ENCODE results near the gene SMG9. TPM values are rescaled to one million over a fixed set of nuclear protein-coding genes. Genes with fewer than 3 reads are reported as not detected.

SMG9 gene
- polyA plus RNA-seq, 1 of the 3 experiments (the other 2 are of a cell fraction), result 24.3 TPM

- Histone ChIP-seq H4K20me1 (ENCODE audit: insufficient read depth) (no peaks in the 10 kb centered on the region), H3K9me3 (no peaks in the 10 kb centered on the region), H2AFZ (ENCODE audit: low read depth) (no peak overlapping the region), H3K9me2 (no peaks in the 10 kb centered on the region), H3K27me3 (ENCODE audit: insufficient read depth) (no peaks in the 10 kb centered on the region), H3K4me3 (ENCODE audit: low read depth in 2 of 2, low read length in 1 of 2) (no peak overlapping the region), H3K4me2 (no peak overlapping the region), H3K79me2 (ENCODE audit: insufficient read depth) (no peaks in the 10 kb centered on the region), H3F3A (replicated peaks; ENCODE audit: insufficient read depth) (peaks cover 41% of the 10 kb centered on the region), H3K27ac (ENCODE audit: low read depth in 2 of 2, low read length in 1 of 2) (peak overlapping the region in 1 of 2 experiments; percentile 94; a peak in 1 of 4 replicates), H3K4me1 (ENCODE audit: control insufficient read depth in 1 of 2, insufficient read depth in 2 of 2, low read depth in 1 of 2, low read length in 1 of 2) (peaks cover 0 to 35% of the 10 kb centered on the region in 2 experiments; a peak in 3 of 4 replicates), H3K36me3 (replicated peaks in 1 of 2; ENCODE audit: control insufficient read depth in 1 of 2, insufficient read depth in 2 of 2, low read length in 1 of 2) (no peaks in the 10 kb centered on the region), H3K9ac (no peak overlapping the region)
- ChIA-PET POLR2A (no interaction called here), CTCF (interaction anchor here (1.0 to 5.3 kb wide), 4 partner anchors 12 to 47 kb away, joined by 3 to 47 read pairs (median 11); no protein-coding TSS in a partner anchor)
- no peak for TF ChIP-seq ZBTB33 (IDR thresholded peaks at IDR 0.05; ENCODE audit: borderline replicate concordance, low read depth)
- no peak for TF ChIP-seq POLR2AphosphoS5 (IDR thresholded peaks at IDR 0.05; ENCODE audit: low read depth, low read length)
- no peak for TF ChIP-seq RAD21 (IDR thresholded peaks at IDR 0.05; ENCODE audit: low read length)
- TF ChIP-seq RCOR1 (IDR thresholded peaks at IDR 0.05; ENCODE audit: low read length), result no peak
- TF ChIP-seq TCF12 (IDR thresholded peaks at IDR 0.05), result no peak
- no peak for TF ChIP-seq FOXM1 (IDR thresholded peaks at IDR 0.05; ENCODE audit: low read depth)
- TF ChIP-seq PBX3 (IDR thresholded peaks at IDR 0.05), result no peak
- no peak for TF ChIP-seq MEF2A (IDR thresholded peaks at IDR 0.05; ENCODE audit: borderline replicate concordance, low read depth)
- TF ChIP-seq NFIC (IDR thresholded peaks at IDR 0.05; ENCODE audit: borderline replicate concordance), result no peak
- TF ChIP-seq YY1 (IDR thresholded peaks at IDR 0.05; ENCODE audit: low read depth), result no peak
- TF ChIP-seq FOSL2 (IDR thresholded peaks at IDR 0.05; ENCODE audit: borderline replicate concordance, low read depth), result no peak
- no peak for TF ChIP-seq NRF1 (IDR thresholded peaks at IDR 0.05; ENCODE audit: low read depth, low read length)
- TF ChIP-seq, protein P1, sequence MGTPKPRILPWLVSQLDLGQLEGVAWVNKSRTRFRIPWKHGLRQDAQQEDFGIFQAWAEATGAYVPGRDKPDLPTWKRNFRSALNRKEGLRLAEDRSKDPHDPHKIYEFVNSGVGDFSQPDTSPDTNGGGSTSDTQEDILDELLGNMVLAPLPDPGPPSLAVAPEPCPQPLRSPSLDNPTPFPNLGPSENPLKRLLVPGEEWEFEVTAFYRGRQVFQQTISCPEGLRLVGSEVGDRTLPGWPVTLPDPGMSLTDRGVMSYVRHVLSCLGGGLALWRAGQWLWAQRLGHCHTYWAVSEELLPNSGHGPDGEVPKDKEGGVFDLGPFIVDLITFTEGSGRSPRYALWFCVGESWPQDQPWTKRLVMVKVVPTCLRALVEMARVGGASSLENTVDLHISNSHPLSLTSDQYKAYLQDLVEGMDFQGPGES (IDR thresholded peaks at IDR 0.05; ENCODE audit: low read depth, low read length), result no peak
- TF ChIP-seq USF1 (IDR thresholded peaks at IDR 0.05; ENCODE audit: borderline replicate concordance, low read depth), result no peak
- TF ChIP-seq TAF1 (IDR thresholded peaks at IDR 0.05; ENCODE audit: borderline replicate concordance, low read depth, low read length), result no peak
- no peak for TF ChIP-seq ELF1 (IDR thresholded peaks at IDR 0.05)
- no peak for TF ChIP-seq MAX (IDR thresholded peaks at IDR 0.05; ENCODE audit: low read depth)
- TF ChIP-seq SIN3A (IDR thresholded peaks at IDR 0.05; ENCODE audit: borderline replicate concordance, low read depth, low read length), result no peak
- no peak for TF ChIP-seq RXRA (IDR thresholded peaks at IDR 0.05; ENCODE audit: borderline replicate concordance, low read depth)
- no peak for TF ChIP-seq EZH2phosphoT487 (IDR thresholded peaks at IDR 0.05; ENCODE audit: borderline replicate concordance, low read depth)
- WGBS (ENCODE audit: low lambda C conversion rate), result 77% methylated on average over 3 of the region's 3 CpGs
- DNase-seq, result no peak
These were observed 8.1 kb upstream of the SMG9 start for GRCh38 chr19:43762814-43763213.

All from SK-N-SH (cell line).